SHP77 (cell line): ENCODE data around the gene GLCE.
"Not testable (repeated sequence)": the region's sequence is repeated elsewhere in the genome, so short reads cannot be mapped to it uniquely, and the experiment has no call there.

Experiments
- DNase-seq, 2 experiments: peaks; one replicate each; lab custom pipeline; 2025; lab: John Stamatoyannopoulos, UW

Gene GLCE

DNA sequence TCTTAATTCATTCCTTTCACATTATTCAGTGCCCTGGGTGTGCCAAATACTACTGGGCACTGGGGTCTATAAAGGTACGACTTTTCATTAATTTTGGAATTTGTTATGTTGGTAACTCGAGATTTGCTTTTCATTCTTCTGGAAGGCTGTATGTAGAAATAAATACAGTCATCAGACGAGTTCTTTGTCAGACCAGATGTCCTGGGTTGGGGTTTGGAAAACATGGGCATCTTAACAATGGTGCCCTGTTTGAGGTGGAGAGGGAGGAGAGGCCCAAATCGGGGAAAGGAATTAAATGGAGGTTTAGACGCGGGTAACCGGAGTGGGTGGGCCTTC lies 662 bp upstream of the GLCE start:
- DNase-seq, result no peak

GRCh38 chr15:69161079-69161877 lies 843 bp downstream of the GLCE start:
- peak; percentile 36 to 47 for DNase-seq

DNA sequence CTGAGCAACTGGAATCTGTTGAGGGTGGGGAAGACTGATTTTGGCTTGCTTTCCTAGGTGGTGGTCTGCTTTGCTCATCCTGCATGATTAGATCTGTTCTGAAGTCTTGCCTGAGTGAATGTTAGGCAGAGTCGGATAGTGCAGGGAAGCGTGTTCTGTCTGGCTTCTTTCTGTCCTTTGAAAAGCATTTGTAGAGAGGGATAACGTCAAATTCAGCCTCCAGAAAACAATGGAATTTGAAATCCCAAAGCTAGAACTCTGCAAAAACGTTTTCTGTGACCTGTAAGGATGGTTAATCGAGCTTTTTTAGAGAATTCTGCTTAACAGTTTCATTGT lies 1.4 kb downstream of the GLCE start:
- DNase-seq, result no peak

DNA sequence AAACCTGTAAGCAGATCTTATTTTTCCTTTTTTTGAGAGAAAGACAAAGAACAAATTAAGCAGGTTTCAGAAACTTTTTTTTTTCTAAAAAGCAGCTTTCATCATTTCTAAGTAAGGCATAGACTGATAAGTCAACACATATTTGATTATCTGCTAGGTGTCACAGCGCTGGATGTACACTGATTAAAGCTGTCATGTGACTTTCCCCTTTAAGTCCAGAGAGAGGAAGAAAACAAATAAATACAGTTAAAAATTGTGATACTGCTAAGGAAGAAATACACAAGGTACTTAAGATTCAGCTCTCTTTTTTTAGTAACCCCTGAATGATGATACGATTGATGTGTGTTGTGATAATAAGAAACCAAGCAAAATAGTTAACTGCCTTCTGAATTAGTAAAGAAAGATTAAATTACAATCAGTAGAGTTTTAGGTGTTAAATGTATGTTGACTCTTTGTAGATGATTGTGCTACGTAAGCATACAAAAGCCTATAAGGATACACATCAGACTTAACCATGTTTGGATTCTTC lies 2.8 kb downstream of the GLCE start:
- no peak for DNase-seq

- no peak for DNase-seq
Measured at GRCh38 chr15:69164807-69165636, 4.6 kb downstream of the GLCE start.

DNA sequence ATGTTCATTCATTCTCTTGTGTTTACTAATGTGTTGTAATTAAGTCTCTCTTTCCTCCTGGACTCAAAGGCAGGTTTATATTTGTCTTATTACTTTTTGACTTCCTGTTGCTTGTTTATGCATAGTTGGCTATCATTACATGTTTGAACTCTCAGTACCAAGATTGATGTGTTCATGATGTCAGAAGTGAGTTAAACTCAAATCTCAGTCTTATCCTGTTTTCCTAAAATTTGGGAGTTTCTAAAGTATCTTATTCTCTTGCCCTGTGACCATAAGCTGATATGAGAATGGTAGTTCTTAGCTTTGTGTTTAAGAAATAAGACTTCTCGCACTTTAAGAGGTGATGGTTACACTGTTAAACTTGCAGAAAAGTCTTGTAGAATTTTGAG lies 5.2 kb downstream of the GLCE start:
- no peak for DNase-seq

- DNase-seq, result no peak
Measured at GRCh38 chr15:69167218-69167846, 6.9 kb downstream of the GLCE start.

DNA sequence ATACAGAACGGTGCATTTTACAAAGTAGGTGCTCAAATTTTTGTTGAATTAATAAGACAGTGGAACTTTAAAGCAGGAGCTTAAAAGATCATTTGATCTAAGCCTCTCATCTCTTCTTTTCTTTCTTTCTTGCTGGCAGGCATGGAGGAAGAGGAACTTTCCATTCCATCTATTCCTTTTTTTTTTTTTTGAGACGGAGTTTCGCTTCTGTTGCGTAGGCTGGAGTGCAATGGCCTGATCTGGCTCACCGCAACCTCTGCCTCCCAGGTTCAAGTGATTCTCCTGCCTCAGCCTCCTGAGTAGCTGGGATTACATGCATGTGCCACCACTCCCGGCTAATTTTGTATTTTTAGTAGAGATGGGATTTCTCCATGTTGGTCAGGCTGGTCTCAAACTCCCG lies 7.9 kb downstream of the GLCE start:
- not testable (repeated sequence) for DNase-seq

- DNase-seq, result not testable (repeated sequence)
Measured at GRCh38 chr15:69169540-69169939, 9.1 kb downstream of the GLCE start.

DNA sequence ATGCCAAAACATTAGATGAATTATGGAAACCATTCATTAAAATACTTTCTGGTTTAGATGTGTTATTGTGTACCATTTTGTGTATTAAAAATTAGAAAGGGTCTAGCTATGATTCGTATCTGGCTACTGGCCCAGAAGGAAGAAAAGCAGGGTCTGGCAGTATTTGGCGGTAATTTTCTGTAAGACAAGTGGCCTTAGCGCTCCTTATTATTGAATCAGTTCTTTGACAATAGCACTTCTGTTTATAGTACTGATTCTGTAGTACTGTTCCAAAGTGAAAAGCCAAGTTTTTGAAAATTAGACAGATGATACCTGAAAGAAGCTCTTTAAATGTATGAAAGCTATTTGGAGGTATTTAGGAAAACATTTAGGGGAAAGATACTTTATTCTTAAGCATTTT lies 10.2 kb downstream of the GLCE start:
- no peak for DNase-seq

GRCh38 chr15:69172847-69173246 lies 12.4 kb downstream of the GLCE start:
- no peak for DNase-seq

- DNase-seq, result no peak
Measured at GRCh38 chr15:69175536-69175935, 15.1 kb downstream of the GLCE start.

- no peak for DNase-seq
Measured at GRCh38 chr15:69181424-69181823, 21.0 kb downstream of the GLCE start.

DNA sequence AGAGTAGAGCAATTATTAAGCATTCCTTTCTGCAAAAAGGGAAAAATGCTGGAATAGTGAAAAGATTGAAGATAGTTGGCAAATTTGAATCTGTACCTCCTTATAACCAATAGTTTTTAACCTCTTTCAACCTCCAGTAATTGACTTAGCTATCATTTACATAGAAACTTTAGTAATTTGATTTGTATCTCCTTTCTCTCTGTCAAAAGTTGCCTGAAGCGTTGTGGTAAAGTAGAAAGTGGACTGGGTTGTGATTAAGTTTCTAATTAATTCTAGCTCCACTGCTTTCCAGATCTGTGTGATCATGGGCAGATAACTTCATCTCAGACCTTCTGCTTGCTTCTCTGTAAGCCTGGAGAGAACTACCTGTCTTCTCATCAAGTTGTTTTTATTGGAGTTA lies 24.8 kb downstream of the GLCE start:
- DNase-seq, result no peak

GRCh38 chr15:69185706-69186105 lies 25.3 kb downstream of the GLCE start:
- no peak for DNase-seq

- no peak for DNase-seq
Measured at GRCh38 chr15:69189157-69189556, 28.7 kb downstream of the GLCE start.

- no peak for DNase-seq
Measured at GRCh38 chr15:69190091-69190490, 29.7 kb downstream of the GLCE start.

DNA sequence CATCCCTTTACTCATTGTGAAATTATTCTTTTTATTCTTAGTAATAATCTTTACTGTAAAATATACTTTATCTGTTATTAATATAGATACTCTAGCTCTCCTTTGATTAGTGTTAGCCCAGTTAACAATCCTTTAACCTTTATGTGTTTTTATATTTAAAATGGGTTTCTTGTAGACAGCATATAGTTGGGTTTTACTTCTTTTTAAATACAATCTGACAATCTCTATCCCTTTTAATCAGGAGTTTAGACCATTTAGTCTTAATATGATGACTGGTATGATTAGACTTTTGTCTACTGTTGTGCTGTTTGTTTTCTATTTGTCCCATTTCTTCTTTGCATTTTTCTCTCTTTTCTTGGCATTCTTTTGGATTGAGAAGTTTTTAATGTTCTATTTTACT lies 30.1 kb downstream of the GLCE start:
- no peak for DNase-seq

GRCh38 chr15:69194025-69194827 lies 33.8 kb downstream of the GLCE start:
- no peak for DNase-seq

- DNase-seq, result no peak
Measured at GRCh38 chr15:69194854-69195253, 34.4 kb downstream of the GLCE start.

- no peak for DNase-seq
Measured at GRCh38 chr15:69200832-69201745, 40.7 kb downstream of the GLCE start.
